Common myeloid progenitor, CD34-positive (primary cell): ENCODE measurements around the gene ETV6.

Experiments
- CTCF ChIA-PET: fragments of 350-600 bp; sonication (Branson Sonifier 250); formaldehyde crosslinking; loops from one replicate; lab custom pipeline; 2021; ENCODE audit warnings: antibody characterized with exemption; lab: Charles Lee
- POLR2A ChIA-PET: fragments of 350-600 bp; sonication (Branson Sonifier 250); formaldehyde crosslinking; loops from one replicate; lab custom pipeline; 2021; ENCODE audit warnings: antibody characterized with exemption; lab: Charles Lee
- DNase-seq, 3 donors: peaks; one replicate each; pipeline versions ENCODE4 v3.0.0 to v3.0.0-alpha.2; 2013
- H3K27ac ChIP-seq, 2 experiments: 1 replicate in 1 of 2; 2 replicates in 1 of 2; pipeline ENCODE4 v1.7.0; 2013; ENCODE audit warnings: inconsistent platforms in 2 of 2, low read length in 2 of 2, mild to moderate bottlenecking in 2 of 2, low read depth in 1 of 2, moderate library complexity in 1 of 2; ENCODE audit not compliant: severe bottlenecking in 2 of 2, insufficient read depth in 1 of 2, poor library complexity in 1 of 2
- H3K27me3 ChIP-seq, 5 experiments: replicated peaks in 2 of 5; 1 replicate in 3 of 5; 2 replicates in 2 of 5; pipeline versions ENCODE4 v1.6.1 to v1.7.0; 2013; ENCODE audit warnings: low read length in 4 of 5, mild to moderate bottlenecking in 2 of 5, moderate library complexity in 2 of 5, inconsistent platforms in 1 of 5; ENCODE audit not compliant: insufficient read depth in 5 of 5, control insufficient read depth in 4 of 5
- H3K36me3 ChIP-seq, 4 experiments: 1 replicate in 2 of 4; 2 replicates in 2 of 4; pipeline versions ENCODE4 v1.6.1 to v1.7.0; 2013; ENCODE audit warnings: low read length in 3 of 4, control low read depth in 1 of 4, mild to moderate bottlenecking in 1 of 4; ENCODE audit not compliant: control insufficient read depth in 4 of 4, insufficient read depth in 4 of 4
- H3K4me1 ChIP-seq, 4 experiments: 1 replicate in 3 of 4; 2 replicates in 1 of 4; pipeline versions ENCODE4 v1.6.1 to v1.7.1; 2013; ENCODE audit warnings: low read length in 3 of 4, mild to moderate bottlenecking in 3 of 4, control low read depth in 1 of 4, inconsistent platforms in 1 of 4, moderate library complexity in 1 of 4; ENCODE audit not compliant: control insufficient read depth in 4 of 4, insufficient read depth in 4 of 4; ENCODE audit errors: control extremely low read depth in 1 of 4
- H3K4me3 ChIP-seq, 7 experiments: 1 replicate in 4 of 7; 2 replicates in 3 of 7; pipeline versions ENCODE4 v1.5.1 to v1.7.0; 2013; ENCODE audit warnings: mild to moderate bottlenecking in 7 of 7, low read length in 6 of 7, moderate library complexity in 6 of 7, inconsistent platforms in 2 of 7, low read depth in 2 of 7, control low read depth in 1 of 7; ENCODE audit not compliant: insufficient read depth in 4 of 7, control insufficient read depth in 1 of 7; ENCODE audit errors: extremely low read depth in 1 of 7
- H3K9me3 ChIP-seq, 5 experiments: 1 replicate in 4 of 5; 2 replicates in 1 of 5; pipeline versions ENCODE4 v1.6.1 to v1.7.1; 2013; ENCODE audit warnings: low read length in 4 of 5, mild to moderate bottlenecking in 2 of 5, inconsistent platforms in 1 of 5, low read depth in 1 of 5, moderate library complexity in 1 of 5; ENCODE audit not compliant: control insufficient read depth in 4 of 5, insufficient read depth in 2 of 5; ENCODE audit errors: control extremely low read depth in 1 of 5
- WGBS: methylation state at CpG from one replicate; pipeline ENCODE4 v1.1.5; 2013; ENCODE audit not compliant: insufficient coverage; 5-methylcytosine and 5-hydroxymethylcytosine counted together

ETV6 gene

DNA sequence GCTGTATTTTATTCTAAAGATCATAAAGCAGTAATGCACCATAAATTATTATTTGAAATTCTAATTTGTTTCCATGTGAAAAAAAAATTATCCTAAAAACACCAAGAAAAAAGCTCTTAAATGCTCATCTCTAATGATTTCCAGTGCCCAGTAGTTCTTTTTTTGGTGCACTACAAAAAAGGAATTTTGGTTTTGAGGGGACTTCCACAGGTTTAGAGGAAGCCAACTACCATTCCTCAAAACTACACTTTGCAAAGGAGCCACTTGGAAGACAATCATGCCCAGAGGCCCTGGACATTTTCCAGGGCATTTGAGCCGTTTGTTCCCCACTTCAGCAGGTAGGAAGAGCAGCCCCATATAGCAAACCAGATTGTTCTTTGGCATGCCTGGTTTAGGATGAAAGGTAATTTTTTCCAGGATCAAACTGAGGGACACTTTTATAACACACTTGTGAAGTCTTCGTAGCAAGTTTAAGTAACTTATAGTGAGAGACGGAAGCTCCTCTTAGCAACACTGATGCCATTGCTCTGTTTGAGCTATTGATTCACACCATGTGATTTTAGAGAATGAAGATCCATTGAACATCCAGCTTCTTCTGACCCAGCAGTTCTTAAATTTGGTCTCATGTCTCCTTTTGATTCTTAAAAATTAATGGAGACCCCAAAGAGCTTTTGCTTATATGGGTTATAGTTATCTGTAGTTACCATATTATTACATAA, 187.9 kb downstream of the ETV6 start:
- Histone ChIP-seq H3K9me3 (no peaks in the 10 kb centered on the region), H3K27ac (peak overlapping the region; percentile 72 to 85), H3K4me1 (peaks cover 34 to 90% (median 75%) of the 10 kb centered on the region in 4 experiments), H3K4me3 (no peak overlapping the region), H3K27me3 (no peaks in the 10 kb centered on the region), H3K36me3 (peaks cover 5 to 75% (median 33%) of the 10 kb centered on the region in 4 experiments)
- ChIA-PET CTCF (interaction anchor here (1.0 to 1.7 kb wide), 5 partner anchors 9 to 195 kb away, joined by 3 to 7 read pairs (median 3); no protein-coding TSS in a partner anchor), POLR2A (interaction anchor here (0.6 kb wide), 1 partner anchor 45 kb away, joined by 3 read pairs; no protein-coding TSS in a partner anchor)
- 100% methylated on average over 2 of the region's 3 CpGs for WGBS
- DNase-seq: no peak

DNA sequence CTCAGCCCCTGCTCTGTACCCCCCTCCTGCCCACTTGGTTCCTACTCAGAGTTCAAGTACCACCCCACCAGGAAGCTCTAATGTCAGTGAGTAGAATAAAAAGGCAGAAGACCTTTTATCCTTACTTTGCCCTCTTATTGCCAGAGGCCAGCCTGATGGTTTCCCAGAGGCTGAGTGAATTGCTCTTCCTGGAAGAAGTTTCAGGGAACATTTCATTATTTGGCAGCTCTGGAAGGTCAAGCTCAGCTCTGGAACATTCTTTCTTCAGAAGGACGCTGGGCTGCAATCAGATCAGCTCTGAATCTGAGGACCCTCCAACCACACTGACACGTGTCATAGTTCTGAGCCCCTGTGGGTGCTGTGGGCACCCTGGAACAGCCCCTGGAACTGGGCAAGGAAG, 188.9 kb downstream of the ETV6 start:
- WGBS: 95% methylated on average over 2 of the region's 2 CpGs
- ChIA-PET POLR2A (no interaction called here), CTCF (interaction anchor here (1.7 kb wide), 2 partner anchors 8 to 194 kb away, joined by 3 to 7 read pairs; no protein-coding TSS in a partner anchor)
- peaks cover 34 to 81% (median 71%) of the 10 kb centered on the region in 4 experiments for H3K4me1 ChIP-seq
- no peak overlapping the region for H3K4me3 ChIP-seq
- peak overlapping the region; percentile 69 to 85 for H3K27ac ChIP-seq
- no peak for DNase-seq
- no peaks in the 10 kb centered on the region for H3K27me3 ChIP-seq
- peaks cover 7 to 77% (median 39%) of the 10 kb centered on the region in 4 experiments for H3K36me3 ChIP-seq
- H3K9me3 ChIP-seq: no peaks in the 10 kb centered on the region

DNA sequence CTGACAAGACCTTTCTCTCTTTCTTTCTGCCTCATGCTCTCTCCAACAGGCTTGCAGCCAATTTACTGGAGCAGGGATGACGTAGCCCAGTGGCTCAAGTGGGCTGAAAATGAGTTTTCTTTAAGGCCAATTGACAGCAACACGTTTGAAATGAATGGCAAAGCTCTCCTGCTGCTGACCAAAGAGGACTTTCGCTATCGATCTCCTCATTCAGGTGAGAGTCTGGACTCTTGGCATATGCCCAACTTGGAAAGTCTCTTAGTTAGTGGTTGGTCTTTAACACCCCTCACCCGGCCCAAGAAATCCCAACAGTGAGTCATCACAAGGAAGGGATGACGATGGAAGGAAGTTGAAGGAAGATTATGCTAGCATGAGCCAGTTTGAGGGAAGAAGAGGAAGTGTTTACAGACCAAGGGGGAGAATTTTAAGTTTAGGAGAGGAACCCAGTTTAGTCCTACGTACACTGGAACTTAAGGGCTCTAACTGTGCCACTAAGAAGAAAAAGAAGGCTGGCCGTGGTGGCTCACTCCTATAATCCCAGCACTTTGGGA, 189.7 kb downstream of the ETV6 start:
- ChIA-PET CTCF (interaction anchor here (1.1 to 1.7 kb wide), 2 partner anchors 34 to 193 kb away, joined by 4 to 7 read pairs; no protein-coding TSS in a partner anchor), POLR2A (no interaction called here)
- H3K9me3 ChIP-seq: no peaks in the 10 kb centered on the region
- peaks cover 11 to 82% (median 42%) of the 10 kb centered on the region in 4 experiments for H3K36me3 ChIP-seq
- 33% methylated on average over 5 of the region's 8 CpGs for WGBS
- H3K27me3 ChIP-seq: no peaks in the 10 kb centered on the region
- peak overlapping the region; percentile 69 to 85 for H3K27ac ChIP-seq
- peaks cover 27 to 74% (median 63%) of the 10 kb centered on the region in 4 experiments for H3K4me1 ChIP-seq
- peak; percentile 68 to 74 (median 74) for DNase-seq
- H3K4me3 ChIP-seq: peak overlapping the region in 1 of 7 experiments; percentile 0

DNA sequence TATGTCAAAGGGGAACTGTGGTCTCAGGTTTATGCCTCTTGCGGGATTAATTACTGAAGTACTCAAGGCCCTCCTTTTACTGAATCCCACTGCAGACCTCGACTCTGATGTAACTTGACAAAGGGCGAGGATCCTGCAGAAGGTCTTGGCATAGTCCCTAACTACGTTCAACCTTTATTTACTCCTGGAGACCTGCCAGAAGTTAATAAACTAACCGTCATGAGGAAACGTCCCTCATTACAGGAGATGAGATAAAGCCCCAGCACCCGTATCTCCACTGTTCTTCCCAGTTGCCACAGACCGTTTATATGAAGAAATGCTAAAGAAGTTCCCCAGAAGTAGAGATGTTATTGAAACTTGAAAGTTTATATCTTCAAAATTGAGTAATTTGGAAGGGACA, 190.9 kb downstream of the ETV6 start:
- Histone ChIP-seq H3K9me3 (no peaks in the 10 kb centered on the region), H3K36me3 (peaks cover 15 to 83% (median 46%) of the 10 kb centered on the region in 4 experiments), H3K4me1 (peaks cover 23 to 62% (median 52%) of the 10 kb centered on the region in 4 experiments), H3K27me3 (no peaks in the 10 kb centered on the region), H3K27ac (peak overlapping the region; percentile 69 to 85), H3K4me3 (no peak overlapping the region)
- POLR2A ChIA-PET: no interaction called here
- peak in 2 of 3 donors; percentile 51 to 54 for DNase-seq
- 15% methylated on average over 4 of the region's 8 CpGs for WGBS
- CTCF ChIA-PET: no interaction called here

DNA sequence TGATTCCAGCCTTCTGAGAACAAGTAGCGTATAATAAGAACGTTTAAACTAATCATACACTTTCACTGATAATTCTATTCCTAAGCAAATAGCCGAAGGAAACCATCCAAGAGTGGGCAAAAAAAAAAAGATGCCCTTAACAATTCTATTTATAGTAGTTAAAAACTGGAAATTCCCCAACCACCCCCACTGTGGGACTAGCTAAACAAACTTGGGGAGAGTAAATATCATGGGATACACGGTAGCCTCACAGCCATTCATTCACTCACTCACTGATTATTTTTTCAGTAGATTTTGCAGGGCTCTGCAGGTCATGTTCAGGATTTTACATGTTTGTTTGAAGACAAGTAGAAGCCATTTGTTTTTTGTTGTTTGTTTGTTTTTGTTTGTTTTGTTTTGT, 197.0 kb downstream of the ETV6 start:
- Histone ChIP-seq H3K27ac (no peak overlapping the region), H3K9me3 (no peaks in the 10 kb centered on the region), H3K36me3 (peaks cover 26 to 91% (median 57%) of the 10 kb centered on the region in 4 experiments), H3K4me3 (no peak overlapping the region), H3K4me1 (peaks cover 0 to 20% (median 11%) of the 10 kb centered on the region in 4 experiments), H3K27me3 (no peaks in the 10 kb centered on the region)
- WGBS: 100% methylated on average over 1 of the region's 4 CpGs
- POLR2A ChIA-PET: no interaction called here
- DNase-seq: no peak
- CTCF ChIA-PET: interaction anchor here (0.6 to 0.9 kb wide), 3 partner anchors 9 to 181 kb away, joined by 3 read pairs; no protein-coding TSS in a partner anchor

DNA sequence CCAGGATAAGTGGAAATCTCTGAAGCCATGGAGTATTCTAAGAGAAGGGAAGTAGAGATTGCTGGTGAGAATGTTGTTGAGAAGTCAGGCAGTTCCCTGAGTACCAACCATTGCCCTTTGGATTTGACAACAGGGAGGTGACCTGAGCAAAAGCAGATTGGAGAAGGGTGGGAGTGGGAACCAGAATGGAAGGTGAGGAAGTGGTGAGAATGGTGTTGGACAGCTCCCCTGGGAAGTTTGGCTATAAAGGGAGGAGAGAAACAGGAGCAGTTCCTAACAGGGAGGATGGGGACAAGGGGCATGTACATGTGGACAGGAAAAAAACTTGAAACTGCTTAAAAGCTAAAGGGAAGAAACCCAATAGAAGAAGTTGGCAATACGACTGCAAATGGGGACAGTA, 198.1 kb downstream of the ETV6 start:
- DNase-seq: no peak
- Histone ChIP-seq H3K4me3 (no peak overlapping the region), H3K9me3 (no peaks in the 10 kb centered on the region), H3K36me3 (peaks cover 19 to 92% (median 53%) of the 10 kb centered on the region in 4 experiments), H3K27ac (no peak overlapping the region), H3K4me1 (peaks cover 0 to 27% (median 16%) of the 10 kb centered on the region in 4 experiments), H3K27me3 (no peaks in the 10 kb centered on the region)
- ChIA-PET CTCF (interaction anchor here (0.9 kb wide), 1 partner anchor 9 kb away, joined by 4 read pairs; no protein-coding TSS in a partner anchor), POLR2A (no interaction called here)
- WGBS: 100% methylated on average over 1 of the region's 1 CpG
